GM10266 (cell line): ENCODE results near the gene CCDC181.
"Not testable (repeated sequence)": the region's sequence is repeated elsewhere in the genome, so short reads cannot be mapped to it uniquely, and the experiment has no call there.

Experiments used
- DNase-seq: peaks from one replicate; pipeline ENCODE4 v3.0.0; 2012; ENCODE audit errors: extremely low spot score
- CTCF ChIP-seq: IDR thresholded peaks from 2 replicates; pipeline ENCODE4 v1.5.1; 2012; ENCODE audit warnings: mild to moderate bottlenecking, low read depth; ENCODE audit not compliant: control insufficient read depth, insufficient read depth; ENCODE audit errors: missing control alignments

The CCDC181 gene

GRCh38 chr1:169451218-169451824 lies 24.0 kb upstream of the CCDC181 start:
- TF ChIP-seq CTCF: no peak
- no peak for DNase-seq

- TF ChIP-seq CTCF: no peak
- DNase-seq: no peak
Observed at GRCh38 chr1:169443923-169444322, 16.6 kb upstream of the CCDC181 start.

- DNase-seq: no peak
- TF ChIP-seq CTCF: no peak
Observed at GRCh38 chr1:169426174-169426705, 1.0 kb downstream of the CCDC181 start.

GRCh38 chr1:169421309-169421708 lies 6.0 kb downstream of the CCDC181 start:
- no peak for TF ChIP-seq CTCF
- DNase-seq: no peak

GRCh38 chr1:169414952-169415351 lies 12.3 kb downstream of the CCDC181 start:
- TF ChIP-seq CTCF: no peak
- no peak for DNase-seq

- DNase-seq: not testable (repeated sequence)
Observed at GRCh38 chr1:169408340-169408739, 18.9 kb downstream of the CCDC181 start.

GRCh38 chr1:169402578-169402977 lies 24.7 kb downstream of the CCDC181 start:
- DNase-seq: not testable (repeated sequence)

GRCh38 chr1:169395955-169396354 lies 31.3 kb downstream of the CCDC181 start:
- no peak for TF ChIP-seq CTCF
- no peak for DNase-seq
